ENCODE data around the gene HSPB7.

Gene HSPB7

GRCh38 chr1:16009678-16010077 lies 8.2 kb downstream of the HSPB7 start:
- TF ChIP-seq, protein P1, sequence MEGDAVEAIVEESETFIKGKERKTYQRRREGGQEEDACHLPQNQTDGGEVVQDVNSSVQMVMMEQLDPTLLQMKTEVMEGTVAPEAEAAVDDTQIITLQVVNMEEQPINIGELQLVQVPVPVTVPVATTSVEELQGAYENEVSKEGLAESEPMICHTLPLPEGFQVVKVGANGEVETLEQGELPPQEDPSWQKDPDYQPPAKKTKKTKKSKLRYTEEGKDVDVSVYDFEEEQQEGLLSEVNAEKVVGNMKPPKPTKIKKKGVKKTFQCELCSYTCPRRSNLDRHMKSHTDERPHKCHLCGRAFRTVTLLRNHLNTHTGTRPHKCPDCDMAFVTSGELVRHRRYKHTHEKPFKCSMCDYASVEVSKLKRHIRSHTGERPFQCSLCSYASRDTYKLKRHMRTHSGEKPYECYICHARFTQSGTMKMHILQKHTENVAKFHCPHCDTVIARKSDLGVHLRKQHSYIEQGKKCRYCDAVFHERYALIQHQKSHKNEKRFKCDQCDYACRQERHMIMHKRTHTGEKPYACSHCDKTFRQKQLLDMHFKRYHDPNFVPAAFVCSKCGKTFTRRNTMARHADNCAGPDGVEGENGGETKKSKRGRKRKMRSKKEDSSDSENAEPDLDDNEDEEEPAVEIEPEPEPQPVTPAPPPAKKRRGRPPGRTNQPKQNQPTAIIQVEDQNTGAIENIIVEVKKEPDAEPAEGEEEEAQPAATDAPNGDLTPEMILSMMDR (IDR thresholded peaks at IDR 0.05; ENCODE audit: borderline replicate concordance, extremely low read depth, low read length, poor library complexity, severe bottlenecking) = no peak
- no peak for TF ChIP-seq EZH2 (IDR thresholded peaks at IDR 0.05; ENCODE audit: borderline replicate concordance, low read depth, low read length, severe bottlenecking)
- Histone ChIP-seq H3K4me1 (ENCODE audit: insufficient read depth, low read length) (no peaks in the 10 kb centered on the region), H3K79me2 (ENCODE audit: insufficient read depth, low read length) (no peaks in the 10 kb centered on the region), H3K4me3 (ENCODE audit: low read depth in 1 of 2, low read length in 2 of 2) (no peak overlapping the region), H2AFZ (ENCODE audit: low read depth, low read length) (no peak overlapping the region), H3K9me3 (ENCODE audit: insufficient read depth, low read length, severe bottlenecking) (no peaks in the 10 kb centered on the region), H4K20me1 (ENCODE audit: insufficient read depth, low read length) (0 out of 2 replicates have a peak, but pooled peaks cover 3% of the 10 kb centered on the region), H3K9ac (ENCODE audit: low read depth, low read length) (no peak overlapping the region), H3K27me3 (ENCODE audit: insufficient read depth, low read length, poor library complexity) (no peaks in the 10 kb centered on the region), H3K27ac (ENCODE audit: low read length) (no peak overlapping the region), H3K4me2 (ENCODE audit: insufficient read depth, low read length) (no peak overlapping the region), H3K36me3 (ENCODE audit: insufficient read depth, low read length) (no peaks in the 10 kb centered on the region)
- DNase-seq = no peak
- no peak for ATAC-seq (ENCODE audit: insufficient read depth, low read depth)

DNA sequence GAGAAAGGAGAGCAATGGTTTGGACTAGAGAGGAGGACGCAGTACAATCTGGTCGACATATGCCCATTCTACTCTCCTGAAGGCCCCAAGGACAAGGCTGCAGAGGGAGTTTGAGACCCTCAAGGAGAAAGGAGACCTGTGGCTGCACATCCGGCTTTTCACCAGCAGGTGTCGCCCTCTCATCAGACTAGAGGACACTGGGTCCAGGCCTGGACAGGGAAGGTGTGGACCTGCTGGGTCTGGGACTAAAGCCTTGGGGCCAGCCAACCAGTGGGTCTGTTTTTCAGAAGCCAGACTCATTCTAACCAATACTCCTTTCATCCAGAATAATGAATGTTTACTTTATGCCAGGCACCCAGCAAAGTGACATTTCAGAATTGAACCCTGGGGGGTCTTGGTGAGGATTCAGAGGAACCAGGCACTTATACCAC lies 8.8 kb downstream of the HSPB7 start:
- DNase-seq (peak; percentile 70), ATAC-seq (ENCODE audit: insufficient read depth, low read depth) (peak; percentile 86)
- no peak overlapping the region for H3K4me2 ChIP-seq (ENCODE audit: insufficient read depth, low read length)
- no peaks in the 10 kb centered on the region for H3K4me1 ChIP-seq (ENCODE audit: insufficient read depth, low read length)
- no peak overlapping the region for H3K9ac ChIP-seq (ENCODE audit: low read depth, low read length)
- no peaks in the 10 kb centered on the region for H3K79me2 ChIP-seq (ENCODE audit: insufficient read depth, low read length)
- no peak overlapping the region for H2AFZ ChIP-seq (ENCODE audit: low read depth, low read length)
- H3K36me3 ChIP-seq (ENCODE audit: insufficient read depth, low read length) = no peaks in the 10 kb centered on the region
- no peak overlapping the region for H3K27ac ChIP-seq (ENCODE audit: low read length)
- H3K4me3 ChIP-seq (ENCODE audit: low read depth in 1 of 2, low read length in 2 of 2) = no peak overlapping the region
- H3K27me3 ChIP-seq (ENCODE audit: insufficient read depth, low read length, poor library complexity) = no peaks in the 10 kb centered on the region
- no peaks in the 10 kb centered on the region for H3K9me3 ChIP-seq (ENCODE audit: insufficient read depth, low read length, severe bottlenecking)
- 0 out of 2 replicates have a peak, but pooled peaks cover 3% of the 10 kb centered on the region for H4K20me1 ChIP-seq (ENCODE audit: insufficient read depth, low read length)
- TF ChIP-seq, protein P1 (IDR thresholded peaks at IDR 0.05; ENCODE audit: borderline replicate concordance, extremely low read depth, low read length, poor library complexity, severe bottlenecking) = peak; percentile 99
- no peak for TF ChIP-seq EZH2 (IDR thresholded peaks at IDR 0.05; ENCODE audit: borderline replicate concordance, low read depth, low read length, severe bottlenecking)

DNA sequence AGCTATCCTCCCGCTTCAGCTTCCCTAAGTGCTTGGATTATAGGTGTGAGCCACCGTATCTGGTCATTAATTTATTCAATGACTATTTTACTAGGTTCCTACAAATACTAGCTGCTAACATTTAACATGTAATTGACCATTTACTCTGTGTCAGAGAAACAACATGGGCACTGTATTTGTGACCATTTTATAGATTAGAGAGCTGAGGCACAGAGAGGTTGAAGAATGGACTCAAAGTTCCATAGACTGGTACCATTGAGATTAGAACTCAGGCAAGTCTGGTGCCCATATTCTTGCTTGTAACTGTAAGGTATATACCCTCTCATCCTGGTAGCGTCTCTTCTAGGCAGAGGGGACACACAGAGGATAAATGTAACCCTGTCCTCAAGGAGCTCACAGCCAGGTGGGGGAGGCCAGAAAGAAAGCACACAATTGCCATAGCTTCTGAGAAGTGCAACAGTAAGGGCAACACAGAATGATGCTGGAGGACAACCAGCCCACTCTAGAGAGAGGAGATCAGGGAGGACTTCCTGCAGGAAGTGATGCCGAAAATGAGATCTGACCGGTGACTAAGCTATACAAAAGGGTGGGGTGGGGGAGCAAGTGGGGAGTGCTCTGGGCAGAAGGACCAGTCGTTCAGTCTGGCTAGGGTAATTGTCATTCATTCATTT lies 10.0 kb downstream of the HSPB7 start:
- Histone ChIP-seq H3K36me3 (ENCODE audit: insufficient read depth, low read length) (no peaks in the 10 kb centered on the region), H3K79me2 (ENCODE audit: insufficient read depth, low read length) (no peaks in the 10 kb centered on the region), H2AFZ (ENCODE audit: low read depth, low read length) (no peak overlapping the region), H3K9me3 (ENCODE audit: insufficient read depth, low read length, severe bottlenecking) (no peaks in the 10 kb centered on the region), H3K27ac (ENCODE audit: low read length) (no peak overlapping the region), H3K27me3 (ENCODE audit: insufficient read depth, low read length, poor library complexity) (no peaks in the 10 kb centered on the region), H3K4me2 (ENCODE audit: insufficient read depth, low read length) (no peak overlapping the region), H3K4me3 (ENCODE audit: low read depth in 1 of 2, low read length in 2 of 2) (no peak overlapping the region), H3K4me1 (ENCODE audit: insufficient read depth, low read length) (no peaks in the 10 kb centered on the region), H4K20me1 (ENCODE audit: insufficient read depth, low read length) (0 out of 2 replicates have a peak, but pooled peaks cover 3% of the 10 kb centered on the region), H3K9ac (ENCODE audit: low read depth, low read length) (no peak overlapping the region)
- TF ChIP-seq, protein P1 (IDR thresholded peaks at IDR 0.05; ENCODE audit: borderline replicate concordance, extremely low read depth, low read length, poor library complexity, severe bottlenecking) = no peak
- no peak for TF ChIP-seq EZH2 (IDR thresholded peaks at IDR 0.05; ENCODE audit: borderline replicate concordance, low read depth, low read length, severe bottlenecking)
- no peak for DNase-seq
- ATAC-seq (ENCODE audit: insufficient read depth, low read depth) = no peak

All from DND-41 (cell line).